Measurements from ENCODE around the gene DTHD1.

DNA sequence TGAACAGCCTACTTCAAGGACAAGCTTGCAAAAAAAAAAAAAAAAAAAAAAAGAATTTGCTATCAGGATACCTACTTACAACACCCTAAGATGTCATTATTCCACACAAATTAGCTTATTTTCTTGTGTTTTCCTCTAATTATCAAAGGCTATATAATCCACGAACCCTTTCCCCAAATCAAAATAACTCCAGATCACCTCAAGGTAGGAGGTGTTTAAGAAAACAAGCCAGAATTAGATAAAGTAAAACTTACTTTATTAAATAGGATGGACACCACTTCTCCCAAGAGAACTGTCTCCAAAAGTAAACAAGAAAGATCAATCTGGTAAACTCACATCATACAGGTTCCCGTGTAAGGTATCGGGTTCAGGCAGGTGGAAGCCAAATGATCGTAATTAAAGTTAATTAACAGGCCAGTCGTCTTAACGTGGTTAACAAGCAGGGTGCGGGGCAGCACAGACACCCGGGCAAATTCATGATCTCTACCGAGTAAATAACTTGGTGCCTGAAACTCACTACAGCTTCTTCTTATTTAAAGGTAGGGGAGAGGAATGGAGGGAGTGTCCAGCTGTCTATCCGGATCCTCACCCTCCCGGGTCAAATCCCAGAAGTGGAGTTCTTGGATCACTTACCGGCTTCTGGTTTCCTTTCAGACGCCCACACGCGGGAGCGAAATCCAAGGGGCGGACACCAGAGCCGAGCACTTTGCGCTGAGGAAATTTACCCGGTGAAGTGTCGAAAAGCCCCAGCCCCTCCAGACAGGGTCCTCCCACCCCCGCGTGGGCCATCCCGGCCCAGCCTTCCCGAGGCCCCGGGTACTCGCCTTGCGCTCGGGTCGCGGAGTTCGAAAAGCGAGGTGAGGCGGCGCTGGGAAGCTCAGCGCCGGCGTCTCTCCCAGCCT, 37.8 kb upstream of the DTHD1 start:
- TF ChIP-seq EZH2phosphoT487 (IDR thresholded peaks at IDR 0.05; ENCODE audit: borderline replicate concordance, low read depth) = no peak
- TF ChIP-seq TAF1 (IDR thresholded peaks at IDR 0.05; ENCODE audit: borderline replicate concordance, low read depth, low read length) = no peak
- TF ChIP-seq NRF1 (IDR thresholded peaks at IDR 0.05; ENCODE audit: low read depth, low read length) = no peak
- TF ChIP-seq, protein P1, sequence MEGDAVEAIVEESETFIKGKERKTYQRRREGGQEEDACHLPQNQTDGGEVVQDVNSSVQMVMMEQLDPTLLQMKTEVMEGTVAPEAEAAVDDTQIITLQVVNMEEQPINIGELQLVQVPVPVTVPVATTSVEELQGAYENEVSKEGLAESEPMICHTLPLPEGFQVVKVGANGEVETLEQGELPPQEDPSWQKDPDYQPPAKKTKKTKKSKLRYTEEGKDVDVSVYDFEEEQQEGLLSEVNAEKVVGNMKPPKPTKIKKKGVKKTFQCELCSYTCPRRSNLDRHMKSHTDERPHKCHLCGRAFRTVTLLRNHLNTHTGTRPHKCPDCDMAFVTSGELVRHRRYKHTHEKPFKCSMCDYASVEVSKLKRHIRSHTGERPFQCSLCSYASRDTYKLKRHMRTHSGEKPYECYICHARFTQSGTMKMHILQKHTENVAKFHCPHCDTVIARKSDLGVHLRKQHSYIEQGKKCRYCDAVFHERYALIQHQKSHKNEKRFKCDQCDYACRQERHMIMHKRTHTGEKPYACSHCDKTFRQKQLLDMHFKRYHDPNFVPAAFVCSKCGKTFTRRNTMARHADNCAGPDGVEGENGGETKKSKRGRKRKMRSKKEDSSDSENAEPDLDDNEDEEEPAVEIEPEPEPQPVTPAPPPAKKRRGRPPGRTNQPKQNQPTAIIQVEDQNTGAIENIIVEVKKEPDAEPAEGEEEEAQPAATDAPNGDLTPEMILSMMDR (IDR thresholded peaks at IDR 0.05) = no peak
- TF ChIP-seq, protein P2, sequence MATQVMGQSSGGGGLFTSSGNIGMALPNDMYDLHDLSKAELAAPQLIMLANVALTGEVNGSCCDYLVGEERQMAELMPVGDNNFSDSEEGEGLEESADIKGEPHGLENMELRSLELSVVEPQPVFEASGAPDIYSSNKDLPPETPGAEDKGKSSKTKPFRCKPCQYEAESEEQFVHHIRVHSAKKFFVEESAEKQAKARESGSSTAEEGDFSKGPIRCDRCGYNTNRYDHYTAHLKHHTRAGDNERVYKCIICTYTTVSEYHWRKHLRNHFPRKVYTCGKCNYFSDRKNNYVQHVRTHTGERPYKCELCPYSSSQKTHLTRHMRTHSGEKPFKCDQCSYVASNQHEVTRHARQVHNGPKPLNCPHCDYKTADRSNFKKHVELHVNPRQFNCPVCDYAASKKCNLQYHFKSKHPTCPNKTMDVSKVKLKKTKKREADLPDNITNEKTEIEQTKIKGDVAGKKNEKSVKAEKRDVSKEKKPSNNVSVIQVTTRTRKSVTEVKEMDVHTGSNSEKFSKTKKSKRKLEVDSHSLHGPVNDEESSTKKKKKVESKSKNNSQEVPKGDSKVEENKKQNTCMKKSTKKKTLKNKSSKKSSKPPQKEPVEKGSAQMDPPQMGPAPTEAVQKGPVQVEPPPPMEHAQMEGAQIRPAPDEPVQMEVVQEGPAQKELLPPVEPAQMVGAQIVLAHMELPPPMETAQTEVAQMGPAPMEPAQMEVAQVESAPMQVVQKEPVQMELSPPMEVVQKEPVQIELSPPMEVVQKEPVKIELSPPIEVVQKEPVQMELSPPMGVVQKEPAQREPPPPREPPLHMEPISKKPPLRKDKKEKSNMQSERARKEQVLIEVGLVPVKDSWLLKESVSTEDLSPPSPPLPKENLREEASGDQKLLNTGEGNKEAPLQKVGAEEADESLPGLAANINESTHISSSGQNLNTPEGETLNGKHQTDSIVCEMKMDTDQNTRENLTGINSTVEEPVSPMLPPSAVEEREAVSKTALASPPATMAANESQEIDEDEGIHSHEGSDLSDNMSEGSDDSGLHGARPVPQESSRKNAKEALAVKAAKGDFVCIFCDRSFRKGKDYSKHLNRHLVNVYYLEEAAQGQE (IDR thresholded peaks at IDR 0.05; ENCODE audit: low read depth, low read length) = no peak
- TF ChIP-seq MXI1 (IDR thresholded peaks at IDR 0.05; ENCODE audit: low read depth, low read length) = no peak
- no peak for TF ChIP-seq EP300 (IDR thresholded peaks at IDR 0.05; ENCODE audit: borderline replicate concordance in 1 of 2, low read depth in 1 of 2, low read length in 1 of 2)
- TF ChIP-seq, protein P3, sequence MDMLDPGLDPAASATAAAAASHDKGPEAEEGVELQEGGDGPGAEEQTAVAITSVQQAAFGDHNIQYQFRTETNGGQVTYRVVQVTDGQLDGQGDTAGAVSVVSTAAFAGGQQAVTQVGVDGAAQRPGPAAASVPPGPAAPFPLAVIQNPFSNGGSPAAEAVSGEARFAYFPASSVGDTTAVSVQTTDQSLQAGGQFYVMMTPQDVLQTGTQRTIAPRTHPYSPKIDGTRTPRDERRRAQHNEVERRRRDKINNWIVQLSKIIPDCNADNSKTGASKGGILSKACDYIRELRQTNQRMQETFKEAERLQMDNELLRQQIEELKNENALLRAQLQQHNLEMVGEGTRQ (IDR thresholded peaks at IDR 0.05; ENCODE audit: borderline replicate concordance, low read depth, low read length) = no peak
- TF ChIP-seq, protein P4, sequence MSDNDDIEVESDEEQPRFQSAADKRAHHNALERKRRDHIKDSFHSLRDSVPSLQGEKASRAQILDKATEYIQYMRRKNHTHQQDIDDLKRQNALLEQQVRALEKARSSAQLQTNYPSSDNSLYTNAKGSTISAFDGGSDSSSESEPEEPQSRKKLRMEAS (IDR thresholded peaks at IDR 0.05; ENCODE audit: low read depth) = no peak
- no peak for TF ChIP-seq SMC3 (IDR thresholded peaks at IDR 0.05; ENCODE audit: low read depth, low read length)
- TF ChIP-seq, protein P5, sequence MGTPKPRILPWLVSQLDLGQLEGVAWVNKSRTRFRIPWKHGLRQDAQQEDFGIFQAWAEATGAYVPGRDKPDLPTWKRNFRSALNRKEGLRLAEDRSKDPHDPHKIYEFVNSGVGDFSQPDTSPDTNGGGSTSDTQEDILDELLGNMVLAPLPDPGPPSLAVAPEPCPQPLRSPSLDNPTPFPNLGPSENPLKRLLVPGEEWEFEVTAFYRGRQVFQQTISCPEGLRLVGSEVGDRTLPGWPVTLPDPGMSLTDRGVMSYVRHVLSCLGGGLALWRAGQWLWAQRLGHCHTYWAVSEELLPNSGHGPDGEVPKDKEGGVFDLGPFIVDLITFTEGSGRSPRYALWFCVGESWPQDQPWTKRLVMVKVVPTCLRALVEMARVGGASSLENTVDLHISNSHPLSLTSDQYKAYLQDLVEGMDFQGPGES (IDR thresholded peaks at IDR 0.05; ENCODE audit: low read depth, low read length) = no peak

Data from SK-N-SH (cell line).